CD4-positive, alpha-beta memory T cell (primary cell): ENCODE measurements around the gene GALNS. TPM values are rescaled to one million over a fixed set of nuclear protein-coding genes. Genes with fewer than 3 reads are reported as not detected.

Experiments
- CTCF ChIA-PET: fragments of 350-600 bp; sonication (Branson Sonifier 250); formaldehyde crosslinking; loops from one replicate; lab custom pipeline; 2021; ENCODE audit warnings: inconsistent platforms; ENCODE audit not compliant: partially characterized antibody; lab: Charles Lee
- POLR2A ChIA-PET: fragments of 350-600 bp; sonication (Branson Sonifier 250); formaldehyde crosslinking; loops from one replicate; lab custom pipeline; 2021; ENCODE audit not compliant: partially characterized antibody; lab: Charles Lee
- DNase-seq, 5 donors: peaks; one replicate each; pipeline versions ENCODE4 v3.0.0 to v3.0.0-alpha.2; 2020 to 2022; ENCODE audit warnings: mixed read lengths in 1 of 5
- H3K27ac ChIP-seq: one replicate; pipeline ENCODE4 v1.7.0; 2013; ENCODE audit warnings: low read depth, low read length
- H3K27me3 ChIP-seq: 2 replicates; pipeline ENCODE4 v1.7.0; 2013; ENCODE audit warnings: mild to moderate bottlenecking, low read length, moderate library complexity; ENCODE audit not compliant: insufficient read depth
- H3K36me3 ChIP-seq: 2 replicates; pipeline ENCODE4 v1.7.0; 2013; ENCODE audit warnings: mild to moderate bottlenecking, low read length, moderate library complexity; ENCODE audit not compliant: insufficient read depth
- H3K4me1 ChIP-seq: 2 replicates; pipeline ENCODE4 v1.7.0; 2013; ENCODE audit warnings: mild to moderate bottlenecking, low read length, moderate library complexity; ENCODE audit not compliant: insufficient read depth
- H3K4me3 ChIP-seq, 2 donors: one replicate each; pipeline ENCODE4 v1.7.0; 2013; ENCODE audit warnings: low read length in 2 of 2, mild to moderate bottlenecking in 1 of 2
- H3K9me3 ChIP-seq, 2 donors: one replicate each; pipeline ENCODE4 v1.7.0; 2013; ENCODE audit warnings: low read length in 2 of 2, control low read depth in 1 of 2; ENCODE audit not compliant: control insufficient read depth in 1 of 2
- H3K27ac Mint-ChIP-seq, 7 donors: one replicate each; pipeline ENCODE4 v1.8.0; 2020 to 2021; ENCODE audit warnings: mixed read lengths in 7 of 7, mild to moderate bottlenecking in 6 of 7, inconsistent platforms in 3 of 7, moderate library complexity in 3 of 7
- H3K27me3 Mint-ChIP-seq, 2 donors: one replicate each; pipeline ENCODE4 v1.8.0; 2020 to 2021; ENCODE audit warnings: mixed read lengths in 2 of 2
- H3K36me3 Mint-ChIP-seq, 2 donors: one replicate each; pipeline ENCODE4 v1.8.0; 2020 to 2021; ENCODE audit warnings: mixed read lengths in 2 of 2, inconsistent platforms in 1 of 2, mild to moderate bottlenecking in 1 of 2
- H3K4me1 Mint-ChIP-seq, 4 donors: one replicate each; pipeline ENCODE4 v1.8.0; 2020 to 2021; ENCODE audit warnings: mixed read lengths in 4 of 4, mild to moderate bottlenecking in 1 of 4
- H3K4me3 Mint-ChIP-seq, 8 donors: one replicate each; pipeline ENCODE4 v1.8.0; 2020 to 2021; ENCODE audit warnings: mixed read lengths in 8 of 8, mild to moderate bottlenecking in 7 of 8, moderate library complexity in 6 of 8, inconsistent platforms in 3 of 8
- H3K9me3 Mint-ChIP-seq, 8 donors: one replicate each; pipeline ENCODE4 v1.8.0; 2020 to 2021; ENCODE audit warnings: mixed read lengths in 8 of 8, mild to moderate bottlenecking in 5 of 8, inconsistent platforms in 3 of 8, moderate library complexity in 1 of 8
- intact Hi-C: fragments of 100-400 bp; cut with micrococcal nuclease; formaldehyde crosslinking; loops from one replicate; pipeline ENCODE4 v1.15.1; 2023
- polyA plus RNA-seq, 2 donors: library from polyadenylated mRNA; unstranded; fragments of 300-500 nt; fragmentation: Illumina TruSeq; gene quantifications; one replicate each; pipeline ENCODE4 v1.2.3, GENCODE V29; 2021
- total RNA-seq, 2 experiments: library from RNA; stranded (reverse); gene quantifications; one replicate each; pipeline ENCODE4 v1.2.3, GENCODE V29; 2021

Gene GALNS
- total and polyA plus RNA-seq, 4 experiments from 2014 or later: 5.6 to 65.7 (median 33.7) TPM

DNA sequence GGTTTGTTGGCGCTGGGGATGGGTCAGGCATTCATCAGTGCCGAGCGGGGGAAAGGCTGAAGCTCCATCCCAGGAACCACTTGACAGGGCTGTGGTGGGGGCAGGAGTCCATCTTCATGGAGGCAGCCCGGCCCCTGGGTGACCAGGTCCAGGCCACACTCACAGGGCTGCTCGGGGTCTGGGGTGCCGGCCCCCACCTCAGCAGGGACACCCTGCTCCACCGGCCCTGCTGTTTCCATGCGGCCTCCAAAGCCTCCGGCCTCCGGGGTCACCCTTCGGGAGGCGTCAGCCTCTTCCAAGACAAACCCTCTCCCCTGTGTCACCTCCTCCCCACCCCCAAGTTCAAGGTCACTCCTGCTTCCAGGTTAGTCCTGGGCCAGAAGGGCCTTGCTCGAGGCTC, 22.1 kb downstream of the GALNS start:
- Mint-ChIP-seq H3K27me3 (no peaks in the 10 kb centered on the region), H3K36me3 (peaks cover 0 to 7% of the 10 kb centered on the region in 2 donors), H3K9me3 (no peaks in the 10 kb centered on the region), H3K27ac (no peak overlapping the region), H3K4me1 (no peaks in the 10 kb centered on the region), H3K4me3 (no peak overlapping the region)
- Histone ChIP-seq H3K27me3 (no peaks in the 10 kb centered on the region), H3K9me3 (no peaks in the 10 kb centered on the region), H3K4me1 (no peaks in the 10 kb centered on the region), H3K27ac (no peak overlapping the region), H3K4me3 (no peak overlapping the region), H3K36me3 (no peaks in the 10 kb centered on the region)
- ChIA-PET POLR2A (no interaction called here), CTCF (no interaction called here)
- intact Hi-C loops: no loop called here
- DNase-seq: no peak

DNA sequence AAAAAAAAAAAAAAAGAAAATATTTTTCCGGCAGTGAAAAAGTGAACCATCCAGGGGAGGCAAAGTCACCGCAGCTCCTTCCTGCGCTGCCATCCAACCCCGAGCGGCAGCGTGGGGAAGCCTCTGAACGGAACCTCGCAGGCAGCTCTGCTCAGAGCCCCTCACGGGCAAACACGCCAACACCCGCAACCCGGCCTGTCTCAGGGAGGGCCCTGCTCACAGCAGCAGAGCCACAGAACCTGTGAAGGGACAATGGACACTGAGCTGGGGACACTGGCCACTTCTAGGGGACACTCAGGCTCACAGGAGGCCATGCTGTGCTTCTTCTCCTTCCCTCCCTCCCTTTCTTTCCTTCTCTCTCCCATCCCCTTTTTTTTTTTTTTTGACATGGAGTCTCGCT, 23.7 kb downstream of the GALNS start:
- H3K27ac ChIP-seq: no peak overlapping the region
- H3K9me3 ChIP-seq: no peaks in the 10 kb centered on the region
- ChIA-PET CTCF (no interaction called here), POLR2A (interaction anchor here (0.6 kb wide), 1 partner anchor 407 kb away, joined by 4 read pairs; no protein-coding TSS in a partner anchor)
- Mint-ChIP-seq H3K4me1 (no peaks in the 10 kb centered on the region), H3K4me3 (no peak overlapping the region), H3K36me3 (peaks cover 0 to 8% of the 10 kb centered on the region in 2 donors), H3K27ac (no peak overlapping the region), H3K27me3 (no peaks in the 10 kb centered on the region), H3K9me3 (no peaks in the 10 kb centered on the region)
- DNase-seq: no peak
- H3K4me1 ChIP-seq: no peaks in the 10 kb centered on the region
- no peaks in the 10 kb centered on the region for H3K36me3 ChIP-seq
- no peak overlapping the region for H3K4me3 ChIP-seq
- no peaks in the 10 kb centered on the region for H3K27me3 ChIP-seq
- intact Hi-C loops: no loop called here

DNA sequence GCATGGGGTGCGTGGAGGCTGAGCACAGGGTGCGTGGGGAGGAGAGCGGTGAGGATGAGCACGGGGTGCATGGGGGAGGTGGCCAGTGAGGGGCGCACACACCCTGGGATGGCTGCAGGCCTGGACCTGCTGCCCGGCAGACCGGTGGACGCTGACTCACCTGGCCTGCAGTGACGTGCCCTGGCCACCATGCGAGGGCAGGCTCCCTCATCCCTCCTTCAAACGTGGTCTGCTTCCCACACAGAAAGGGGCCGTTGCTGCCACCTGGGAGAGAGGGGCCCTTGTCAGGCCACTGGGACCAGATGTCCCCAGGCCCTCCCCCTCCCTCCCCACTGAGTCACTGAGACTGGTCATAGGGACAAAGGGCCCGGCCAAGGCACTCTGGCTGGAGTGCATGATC, 24.9 kb downstream of the GALNS start:
- no peaks in the 10 kb centered on the region for H3K4me1 ChIP-seq
- H3K27me3 ChIP-seq: no peaks in the 10 kb centered on the region
- no peaks in the 10 kb centered on the region for H3K9me3 ChIP-seq
- intact Hi-C loops: no loop called here
- ChIA-PET POLR2A (no interaction called here), CTCF (no interaction called here)
- no peaks in the 10 kb centered on the region for H3K36me3 ChIP-seq
- H3K27ac ChIP-seq: no peak overlapping the region
- Mint-ChIP-seq H3K4me1 (no peaks in the 10 kb centered on the region), H3K4me3 (no peak overlapping the region), H3K36me3 (peaks cover 0 to 8% of the 10 kb centered on the region in 2 donors), H3K27ac (no peak overlapping the region), H3K27me3 (no peaks in the 10 kb centered on the region), H3K9me3 (no peaks in the 10 kb centered on the region)
- no peak for DNase-seq
- no peak overlapping the region for H3K4me3 ChIP-seq

DNA sequence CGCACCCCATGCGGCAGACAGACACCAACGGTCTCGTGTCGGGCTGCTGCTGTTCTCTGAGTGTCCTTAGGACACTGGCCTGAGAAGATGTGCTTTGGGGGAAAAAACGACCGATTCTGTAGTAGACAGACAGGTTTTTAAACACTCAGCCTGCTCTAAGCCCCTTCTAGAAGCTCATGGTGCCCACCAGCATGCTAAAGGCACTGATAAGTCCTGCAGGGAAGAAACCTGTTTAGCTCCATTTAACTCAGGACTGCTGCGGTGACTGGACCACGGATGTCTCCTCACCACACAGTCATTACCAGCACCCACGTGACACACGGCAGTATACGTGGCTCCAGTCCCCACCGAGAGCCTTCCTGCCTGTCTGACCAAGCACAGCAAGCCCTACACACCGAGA, 26.0 kb downstream of the GALNS start:
- no peaks in the 10 kb centered on the region for H3K4me1 ChIP-seq
- Mint-ChIP-seq H3K36me3 (peaks cover 0 to 9% of the 10 kb centered on the region in 2 donors), H3K9me3 (no peaks in the 10 kb centered on the region), H3K4me1 (no peaks in the 10 kb centered on the region), H3K27ac (no peak overlapping the region), H3K27me3 (no peaks in the 10 kb centered on the region), H3K4me3 (no peak overlapping the region)
- CTCF ChIA-PET: no interaction called here
- no peak overlapping the region for H3K27ac ChIP-seq
- intact Hi-C loops: no loop called here
- H3K4me3 ChIP-seq: no peak overlapping the region
- no peaks in the 10 kb centered on the region for H3K36me3 ChIP-seq
- POLR2A ChIA-PET: no interaction called here
- H3K9me3 ChIP-seq: no peaks in the 10 kb centered on the region
- H3K27me3 ChIP-seq: no peaks in the 10 kb centered on the region
- no peak for DNase-seq

DNA sequence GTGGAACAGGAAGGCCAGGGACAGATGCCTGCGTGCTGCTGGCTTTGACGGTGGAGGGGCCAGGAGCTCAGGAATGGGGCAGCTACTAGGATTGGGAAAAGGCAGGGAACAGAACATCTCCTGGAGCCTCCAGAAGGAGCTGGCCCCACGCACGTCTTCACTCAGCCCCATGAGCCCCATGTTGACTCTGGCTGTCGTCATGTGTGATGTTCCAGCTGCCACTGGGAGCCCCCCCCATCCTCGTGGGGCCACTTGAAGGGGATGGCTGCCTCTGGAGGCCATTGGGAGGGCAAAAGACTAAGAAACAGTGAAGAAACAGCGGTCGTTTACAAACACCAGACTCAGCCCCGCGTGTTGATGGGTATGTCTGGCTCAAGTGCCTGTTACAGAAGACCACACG, 26.5 kb downstream of the GALNS start:
- no peaks in the 10 kb centered on the region for H3K4me1 ChIP-seq

DNA sequence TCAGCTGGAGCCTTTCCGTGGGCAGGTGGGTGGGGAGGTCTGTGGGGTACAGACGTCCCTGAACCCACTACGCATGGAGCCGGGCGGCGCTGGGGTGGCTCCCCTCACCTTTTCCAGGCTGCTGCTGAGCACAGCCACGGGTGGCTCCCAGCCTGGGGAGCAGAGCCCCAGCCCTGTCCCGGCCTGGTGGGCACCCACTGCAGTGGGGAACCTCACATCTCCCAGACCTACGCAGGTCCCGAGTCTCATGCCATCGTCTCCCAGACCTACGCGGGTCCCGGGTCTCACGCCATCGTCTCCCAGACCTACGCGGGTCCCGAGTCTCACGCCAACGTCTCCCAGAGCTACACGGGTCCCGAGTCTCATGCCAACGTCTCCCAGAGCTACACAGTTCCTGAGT, 28.0 kb downstream of the GALNS start:
- no peaks in the 10 kb centered on the region for H3K4me1 Mint-ChIP-seq

More for the DNA sequence above, 26.5 kb downstream of the GALNS start:
- Histone ChIP-seq H3K4me3 (no peak overlapping the region), H3K9me3 (no peaks in the 10 kb centered on the region), H3K36me3 (no peaks in the 10 kb centered on the region), H3K27ac (no peak overlapping the region), H3K27me3 (no peaks in the 10 kb centered on the region)
- CTCF ChIA-PET: no interaction called here
- no peak overlapping the region for H3K27ac Mint-ChIP-seq
- no peak for DNase-seq
- POLR2A ChIA-PET: no interaction called here
- intact Hi-C loops: no loop called here
- H3K27me3 Mint-ChIP-seq: no peaks in the 10 kb centered on the region
- peaks cover 0 to 10% of the 10 kb centered on the region in 2 donors for H3K36me3 Mint-ChIP-seq
- H3K9me3 Mint-ChIP-seq: no peaks in the 10 kb centered on the region
- no peaks in the 10 kb centered on the region for H3K4me1 Mint-ChIP-seq
- no peak overlapping the region for H3K4me3 Mint-ChIP-seq

DNA sequence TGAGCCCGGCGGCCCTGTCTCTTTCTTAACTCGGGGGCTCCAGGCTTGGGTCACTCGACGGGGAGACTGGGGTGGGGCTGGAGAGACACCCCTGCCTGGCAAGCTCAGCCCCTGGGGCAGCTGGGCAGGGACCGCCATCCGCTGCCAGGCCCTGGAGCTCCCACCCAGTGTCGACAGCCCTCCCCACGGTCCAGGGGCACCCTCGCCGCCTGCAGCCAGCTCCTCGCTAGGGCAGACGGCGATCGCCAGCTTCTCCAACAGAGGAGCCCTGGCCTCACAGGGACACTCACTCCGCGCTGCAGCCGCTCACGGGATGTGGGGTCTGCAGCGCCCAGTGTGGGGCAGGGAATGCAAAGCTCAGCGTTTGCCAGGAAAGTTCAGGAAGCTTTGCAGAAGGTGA, 29.0 kb downstream of the GALNS start:
- CTCF ChIA-PET: no interaction called here

More for the DNA sequence above, 28.0 kb downstream of the GALNS start:
- no peaks in the 10 kb centered on the region for H3K4me1 ChIP-seq
- no peaks in the 10 kb centered on the region for H3K9me3 ChIP-seq
- no peaks in the 10 kb centered on the region for H3K27me3 Mint-ChIP-seq
- H3K27ac ChIP-seq: no peak overlapping the region
- POLR2A ChIA-PET: interaction anchor here (0.7 kb wide), 1 partner anchor 1060 kb away, joined by 3 read pairs; no protein-coding TSS in a partner anchor
- H3K36me3 Mint-ChIP-seq: peaks cover 0 to 5% of the 10 kb centered on the region in 2 donors
- H3K36me3 ChIP-seq: no peaks in the 10 kb centered on the region
- no peak overlapping the region for H3K4me3 ChIP-seq
- H3K9me3 Mint-ChIP-seq: no peaks in the 10 kb centered on the region
- H3K27ac Mint-ChIP-seq: peak overlapping the region in 1 of 7 donors; percentile 46
- CTCF ChIA-PET: no interaction called here
- no peak for DNase-seq
- intact Hi-C loops: no loop called here
- no peak overlapping the region for H3K4me3 Mint-ChIP-seq
- H3K27me3 ChIP-seq: no peaks in the 10 kb centered on the region

More for the DNA sequence above, 29.0 kb downstream of the GALNS start:
- intact Hi-C loops: no loop called here
- Mint-ChIP-seq H3K27me3 (no peaks in the 10 kb centered on the region), H3K4me3 (no peak overlapping the region), H3K9me3 (no peaks in the 10 kb centered on the region), H3K4me1 (no peaks in the 10 kb centered on the region), H3K27ac (no peak overlapping the region), H3K36me3 (peaks cover 0 to 8% of the 10 kb centered on the region in 2 donors)
- no peak for DNase-seq
- no peaks in the 10 kb centered on the region for H3K4me1 ChIP-seq
- no peaks in the 10 kb centered on the region for H3K27me3 ChIP-seq
- H3K27ac ChIP-seq: no peak overlapping the region
- H3K9me3 ChIP-seq: no peaks in the 10 kb centered on the region
- no peak overlapping the region for H3K4me3 ChIP-seq
- H3K36me3 ChIP-seq: no peaks in the 10 kb centered on the region
- POLR2A ChIA-PET: no interaction called here
